HEK293T (cell line): ENCODE data around the gene GRIK4.

Source experiments
- CTCF ChIA-PET: fragments of 350-600 bp; formaldehyde crosslinking; extraction: SDS; loops from one replicate; lab custom pipeline; 2021; ENCODE audit warnings: antibody characterized with exemption, inconsistent platforms; lab: Yijun Ruan, JAX
- POLR2A ChIA-PET: fragments of 350-600 bp; formaldehyde crosslinking; extraction: SDS; loops from one replicate; lab custom pipeline; 2020; ENCODE audit warnings: antibody characterized with exemption, inconsistent platforms; lab: Yijun Ruan, JAX
- DNase-seq: peaks from one replicate; pipeline ENCODE4 v3.0.0; 2012; ENCODE audit warnings: mixed read lengths; ENCODE audit errors: extremely low spot score
- ARNT ChIP-seq: fragments of 450-650 bp; IDR thresholded peaks from 2 replicates; pipeline ENCODE4 v1.6.1; 2017; ENCODE audit warnings: mild to moderate bottlenecking
- BHLHE40 ChIP-seq: fragments of 450-650 bp; IDR thresholded peaks from 2 replicates; pipeline ENCODE4 v1.6.1; 2016; ENCODE audit warnings: mild to moderate bottlenecking, moderate library complexity, borderline replicate concordance
- CTBP1 ChIP-seq: fragments of 450-650 bp; IDR thresholded peaks from 2 replicates; pipeline ENCODE4 v1.6.1; 2016; ENCODE audit warnings: borderline replicate concordance
- ELF4 ChIP-seq: fragments of 450-650 bp; IDR thresholded peaks from 2 replicates; pipeline ENCODE4 v1.6.1; 2017; ENCODE audit warnings: antibody characterized with exemption
- FOXA1 ChIP-seq: fragments of 450-650 bp; IDR thresholded peaks from 2 replicates; pipeline ENCODE4 v1.6.1; 2016; ENCODE audit warnings: mild to moderate bottlenecking
- FOXK2 ChIP-seq: fragments of 450-650 bp; IDR thresholded peaks from 2 replicates; pipeline ENCODE4 v1.6.1; 2016; ENCODE audit warnings: mild to moderate bottlenecking
- FOXM1 ChIP-seq: fragments of 450-650 bp; IDR thresholded peaks from 2 replicates; pipeline ENCODE4 v1.6.1; 2017; ENCODE audit warnings: mild to moderate bottlenecking, borderline replicate concordance
- HDGF ChIP-seq: fragments of 450-650 bp; IDR thresholded peaks from 2 replicates; pipeline ENCODE4 v1.6.1; 2017; ENCODE audit warnings: antibody characterized with exemption, borderline replicate concordance
- L3MBTL2 ChIP-seq: fragments of 450-650 bp; conservative IDR thresholded peaks from 2 replicates; pipeline ENCODE4 v1.6.1; 2016; ENCODE audit warnings: mild to moderate bottlenecking
- LEF1 ChIP-seq: fragments of 450-650 bp; IDR thresholded peaks from 2 replicates; pipeline ENCODE4 v1.6.1; 2017; ENCODE audit warnings: mild to moderate bottlenecking, borderline replicate concordance
- NFRKB ChIP-seq: fragments of 450-650 bp; IDR thresholded peaks from 2 replicates; pipeline ENCODE4 v1.6.1; 2016; ENCODE audit warnings: mild to moderate bottlenecking, moderate library complexity
- PKNOX1 ChIP-seq: fragments of 450-650 bp; IDR thresholded peaks from 2 replicates; pipeline ENCODE4 v1.6.1; 2016
- SP1 ChIP-seq: fragments of 450-650 bp; IDR thresholded peaks from 2 replicates; pipeline ENCODE4 v1.6.1; 2017
- SUZ12 ChIP-seq: fragments of 450-650 bp; IDR thresholded peaks from 2 replicates; pipeline ENCODE4 v1.6.1; 2016; ENCODE audit warnings: mild to moderate bottlenecking
- TARDBP ChIP-seq: fragments of 450-650 bp; IDR thresholded peaks from 2 replicates; pipeline ENCODE4 v1.6.1; 2016
- ZNF384 ChIP-seq: fragments of 450-650 bp; IDR thresholded peaks from 2 replicates; pipeline ENCODE4 v1.6.1; 2016

Gene GRIK4

DNA sequence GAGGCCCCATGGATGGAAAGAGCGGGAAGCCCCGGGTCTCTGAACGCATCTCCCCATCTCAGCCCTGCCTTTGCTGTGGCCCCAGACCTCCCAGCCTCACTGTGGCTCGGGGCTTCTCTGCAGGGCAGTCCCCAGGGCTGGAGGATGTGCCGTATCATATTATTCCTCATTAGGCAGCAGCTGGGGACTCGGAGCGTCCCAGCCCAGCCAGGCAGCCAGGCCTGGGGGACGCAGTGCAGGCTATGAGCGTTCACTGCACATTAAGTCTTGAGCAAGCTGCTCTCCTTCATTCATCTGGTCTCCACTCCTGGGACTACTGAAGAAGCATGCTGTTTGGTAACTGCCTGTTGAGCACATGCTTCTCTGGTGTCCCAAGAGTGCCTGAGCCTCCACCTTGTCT lies 285.6 kb downstream of the GRIK4 start:
- POLR2A ChIA-PET = no interaction called here
- DNase-seq = no peak
- TF ChIP-seq ELF4 = no peak
- no peak for TF ChIP-seq FOXK2
- no peak for TF ChIP-seq LEF1
- no peak for TF ChIP-seq L3MBTL2
- no peak for TF ChIP-seq ZNF384
- no peak for TF ChIP-seq TARDBP
- CTCF ChIA-PET = no interaction called here

DNA sequence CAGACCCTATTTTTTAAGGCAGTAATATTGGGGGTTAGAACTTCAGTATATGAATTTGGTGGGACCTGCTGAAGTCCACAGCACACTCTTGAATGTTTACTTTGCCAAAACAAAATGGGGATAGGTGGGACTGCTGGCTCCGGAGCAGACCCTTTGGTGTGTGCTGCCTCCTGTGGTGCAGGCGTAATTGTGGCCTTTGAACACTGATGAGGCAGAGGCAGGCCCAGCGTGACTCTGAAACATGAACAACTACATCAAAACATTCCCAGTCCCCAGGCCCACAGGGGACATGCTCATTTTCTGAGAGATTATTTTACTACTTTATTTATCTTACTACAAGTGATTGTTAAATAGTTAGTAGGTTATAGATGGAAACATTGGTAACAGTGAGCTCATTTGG lies 287.3 kb downstream of the GRIK4 start:
- ChIA-PET POLR2A (no interaction called here), CTCF (interaction anchor here (1.0 kb wide), 1 partner anchor 114 kb away, joined by 3 read pairs; no protein-coding TSS in a partner anchor)
- DNase-seq = peak; percentile 17
- TF ChIP-seq BHLHE40 = no peak
- TF ChIP-seq PKNOX1 = no peak
- TF ChIP-seq ZNF384 = no peak
- no peak for TF ChIP-seq SP1
- no peak for TF ChIP-seq ELF4
- no peak for TF ChIP-seq LEF1
- no peak for TF ChIP-seq L3MBTL2
- no peak for TF ChIP-seq FOXK2

DNA sequence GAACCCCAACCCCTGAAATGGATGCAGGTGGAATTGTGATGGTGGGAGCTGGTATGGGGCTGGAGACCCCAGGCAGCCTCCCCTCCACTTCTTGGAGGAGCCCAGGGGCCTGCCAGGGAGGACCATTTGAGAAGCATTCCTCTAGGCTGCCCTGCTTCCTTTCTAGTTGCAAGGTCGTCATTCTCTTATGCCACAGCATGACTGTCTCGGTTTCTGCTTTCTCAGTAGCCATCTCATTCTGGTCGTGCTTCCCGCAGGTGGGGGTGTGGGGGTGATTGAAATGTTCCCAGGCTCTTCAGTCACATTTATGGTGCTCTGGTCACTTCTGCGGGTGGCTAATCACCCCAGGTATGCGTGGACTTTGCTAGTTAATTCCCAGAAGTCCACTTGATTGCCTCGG lies 288.7 kb downstream of the GRIK4 start:
- CTCF ChIA-PET = no interaction called here
- no peak for DNase-seq
- POLR2A ChIA-PET = no interaction called here
- TF ChIP-seq CTBP1 (no peak), FOXM1 (no peak), FOXK2 (no peak), ELF4 (no peak), ARNT (no peak), PKNOX1 (no peak), BHLHE40 (no peak), L3MBTL2 (no peak), SUZ12 (no peak), TARDBP (no peak), ZNF384 (no peak), SP1 (no peak), NFRKB (no peak), FOXA1 (no peak), HDGF (no peak), LEF1 (no peak)

DNA sequence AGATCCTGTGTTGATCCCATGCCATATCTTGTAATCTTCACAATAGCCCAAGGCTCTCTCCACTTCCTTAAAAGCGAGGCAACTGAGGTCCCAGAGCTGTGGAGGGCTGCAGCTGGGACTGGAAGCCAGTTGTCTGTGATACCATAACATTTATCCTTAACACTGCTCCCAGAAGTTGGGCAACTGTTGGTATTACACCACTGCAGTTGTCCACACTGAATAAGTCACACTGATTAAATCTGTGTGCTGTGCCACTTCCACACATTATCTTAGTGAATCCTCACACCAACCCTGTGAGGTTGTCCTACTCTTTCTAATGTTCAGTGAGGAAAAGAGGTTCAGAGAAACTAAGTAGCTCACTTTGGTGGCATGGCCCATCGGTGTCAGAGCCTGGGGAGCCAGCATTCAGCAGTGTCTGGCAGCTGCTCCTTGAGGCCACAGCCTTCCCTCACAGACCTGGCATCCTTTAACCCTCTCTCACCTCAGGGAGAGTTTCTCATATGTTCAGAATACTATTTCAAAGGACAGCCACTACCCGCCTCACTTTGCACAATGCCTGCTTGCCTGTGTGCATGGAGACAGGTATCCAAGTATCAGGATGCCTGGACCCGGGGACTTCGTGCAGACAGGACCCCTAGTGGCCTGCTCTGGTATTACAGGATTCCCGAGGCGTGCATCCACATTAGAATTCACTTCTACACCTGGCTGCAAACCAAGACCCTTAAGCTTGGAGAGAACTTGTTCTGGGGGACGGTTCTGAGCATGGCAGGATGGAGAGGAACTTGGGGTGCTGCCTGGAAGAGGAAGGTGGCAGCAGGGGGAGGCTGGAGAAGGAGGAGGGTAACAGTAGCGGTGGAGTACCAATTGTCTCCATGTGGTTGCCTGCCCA lies 290.5 kb downstream of the GRIK4 start:
- ChIA-PET POLR2A (no interaction called here), CTCF (interaction anchor here (0.6 to 1.2 kb wide), 6 partner anchors 12 to 242 kb away, joined by 3 read pairs; no protein-coding TSS in a partner anchor)
- no peak for TF ChIP-seq FOXM1
- DNase-seq = peak; percentile 81

- DNase-seq = no peak
- ChIA-PET POLR2A (no interaction called here), CTCF (no interaction called here)
- TF ChIP-seq ELF4 = no peak
- no peak for TF ChIP-seq FOXM1
- no peak for TF ChIP-seq CTBP1
- TF ChIP-seq ARNT = no peak
- no peak for TF ChIP-seq PKNOX1
- no peak for TF ChIP-seq TARDBP
- no peak for TF ChIP-seq FOXK2
- no peak for TF ChIP-seq FOXA1
- TF ChIP-seq L3MBTL2 = no peak
Observed at GRCh38 chr11:120805960-120806555, 294.5 kb downstream of the GRIK4 start.

- TF ChIP-seq HDGF (no peak), ARNT (no peak), CTBP1 (no peak), ZNF384 (no peak), NFRKB (no peak), PKNOX1 (no peak), FOXA1 (no peak), LEF1 (no peak), SUZ12 (no peak), BHLHE40 (no peak), ELF4 (no peak), TARDBP (no peak), SP1 (no peak), FOXM1 (no peak), FOXK2 (no peak), L3MBTL2 (no peak)
- CTCF ChIA-PET = no interaction called here
- DNase-seq = no peak
- POLR2A ChIA-PET = no interaction called here
Observed at GRCh38 chr11:120807414-120808150, 296.0 kb downstream of the GRIK4 start.
